Retina (tissue), 1 donor: ENCODE measurements around the gene AQP12B.

Source experiments
- DNase-seq: peaks from one replicate; pipeline ENCODE4 v3.0.0-alpha.2; 2016

The AQP12B gene

GRCh38 chr2:240717681-240718581 is 35.2 kb upstream of the AQP12B start:
- no peak for DNase-seq

DNA sequence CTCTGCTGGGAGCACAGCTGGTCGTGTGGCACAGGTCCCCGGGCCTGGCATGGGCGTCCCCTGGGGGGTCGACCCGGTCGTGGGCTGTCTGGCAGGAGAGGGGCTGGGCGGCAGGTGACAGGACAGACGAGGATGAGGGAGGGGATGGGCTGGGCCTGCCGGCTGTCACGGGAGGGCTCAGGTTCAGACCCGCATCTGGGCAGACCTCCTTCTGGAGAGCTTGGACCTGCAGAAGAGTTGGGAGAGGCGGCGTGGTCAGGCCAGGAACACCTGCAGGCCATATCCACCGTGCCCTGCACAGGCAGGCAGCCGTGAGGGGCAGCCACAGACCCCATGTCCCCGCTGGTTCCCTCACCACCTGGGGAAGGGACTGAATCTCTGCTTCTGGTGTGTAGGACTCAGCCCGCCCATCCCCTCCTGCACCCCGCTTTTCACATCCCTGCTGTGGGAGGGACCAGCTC is 34.5 kb upstream of the AQP12B start:
- no peak for DNase-seq

- DNase-seq, result no peak
Measured at GRCh38 chr2:240716130-240716798, 33.6 kb upstream of the AQP12B start.

DNA sequence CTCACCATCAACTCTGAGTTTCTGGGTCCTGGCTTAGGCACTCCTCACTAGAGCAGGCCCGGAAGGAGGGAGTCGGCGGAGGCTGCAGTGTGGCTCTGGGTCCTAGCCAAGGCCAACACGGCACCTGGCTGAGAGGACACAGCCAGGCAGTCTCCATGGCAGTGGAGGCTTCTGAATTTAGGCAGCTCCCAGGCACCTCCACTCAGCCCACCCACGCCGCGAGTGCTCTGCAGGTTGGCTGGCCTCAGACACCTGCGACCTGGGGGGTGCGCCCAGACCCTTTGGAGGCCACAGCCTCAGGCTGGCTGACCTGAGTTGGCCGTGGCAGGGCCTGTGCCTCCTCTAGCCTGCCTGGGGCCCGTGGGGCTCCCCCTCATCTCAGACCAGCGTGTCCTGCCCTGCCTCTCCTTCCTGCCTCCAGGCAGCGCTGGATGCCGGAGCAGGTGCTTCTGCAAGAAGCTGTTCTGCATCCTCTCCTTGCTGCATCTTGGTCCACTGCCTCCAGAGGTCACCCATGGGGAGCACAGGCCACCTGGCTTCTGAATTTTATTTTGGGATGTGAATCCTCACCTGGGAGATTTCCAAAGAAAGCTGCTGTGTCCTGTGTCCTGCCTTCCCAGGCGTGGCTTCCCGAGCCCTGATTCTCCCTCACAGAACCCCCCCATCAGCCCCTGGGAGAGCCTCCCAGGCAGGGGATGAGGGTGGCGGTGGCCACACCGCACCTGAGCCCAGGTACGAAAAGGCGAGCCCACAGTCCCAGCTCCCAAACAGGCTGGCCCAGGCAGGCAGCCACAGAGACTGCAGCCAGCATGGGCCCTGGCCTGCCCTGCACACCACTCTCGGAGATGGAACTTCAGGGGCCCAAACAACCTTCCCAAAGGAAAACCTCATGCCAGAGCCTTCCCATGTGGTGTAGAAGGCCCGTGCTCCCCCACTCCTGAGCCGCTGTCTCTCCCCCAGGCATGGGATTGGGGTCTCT is 32.4 kb upstream of the AQP12B start:
- no peak for DNase-seq

DNA sequence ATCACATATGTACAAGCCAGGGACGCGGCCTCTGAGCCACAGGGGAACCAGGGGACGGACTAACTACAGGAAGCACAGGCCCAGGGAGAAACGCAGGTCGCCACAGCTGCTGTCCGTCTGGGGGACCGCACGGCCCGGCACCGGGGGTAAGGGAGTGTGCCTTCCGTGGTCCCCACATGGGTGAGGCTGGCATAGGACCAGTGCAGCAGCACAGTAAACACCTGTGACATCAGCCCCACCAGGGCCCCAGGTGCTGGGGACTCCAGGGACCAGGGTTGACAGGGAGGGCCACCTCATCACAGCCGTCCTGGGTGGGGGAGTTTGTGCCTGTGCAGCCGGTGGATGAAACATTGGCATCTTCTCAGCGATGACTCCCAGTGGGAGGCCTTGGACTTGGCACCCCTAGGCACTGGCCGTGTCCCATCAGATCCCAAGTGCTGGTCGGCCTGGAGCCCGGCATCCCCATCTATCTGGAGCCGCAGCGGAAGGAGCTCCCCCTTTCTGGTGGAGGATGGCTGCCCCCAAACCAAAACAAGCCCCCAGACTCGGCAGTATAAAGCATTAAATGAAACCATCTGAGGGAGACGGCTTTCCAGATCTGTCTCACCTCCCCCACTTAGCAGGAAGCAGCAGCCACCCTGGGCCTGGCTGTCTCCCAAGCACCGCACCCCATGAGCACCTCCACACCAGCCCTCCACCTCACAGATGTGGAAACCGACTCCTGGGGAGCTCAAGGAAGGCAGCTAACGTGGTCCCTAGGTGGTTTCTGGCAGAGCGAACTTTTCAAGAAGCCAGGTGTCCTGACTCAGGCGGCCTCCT is 31.5 kb upstream of the AQP12B start:
- no peak for DNase-seq

GRCh38 chr2:240713071-240713927 is 30.6 kb upstream of the AQP12B start:
- DNase-seq, result no peak

- DNase-seq, result no peak
Measured at GRCh38 chr2:240712121-240712520, 29.4 kb upstream of the AQP12B start.

- DNase-seq, result no peak
Measured at GRCh38 chr2:240711701-240712100, 29.0 kb upstream of the AQP12B start.

GRCh38 chr2:240711296-240711695 is 28.6 kb upstream of the AQP12B start:
- no peak for DNase-seq

- DNase-seq, result no peak
Measured at GRCh38 chr2:240708457-240708856, 25.8 kb upstream of the AQP12B start.

DNA sequence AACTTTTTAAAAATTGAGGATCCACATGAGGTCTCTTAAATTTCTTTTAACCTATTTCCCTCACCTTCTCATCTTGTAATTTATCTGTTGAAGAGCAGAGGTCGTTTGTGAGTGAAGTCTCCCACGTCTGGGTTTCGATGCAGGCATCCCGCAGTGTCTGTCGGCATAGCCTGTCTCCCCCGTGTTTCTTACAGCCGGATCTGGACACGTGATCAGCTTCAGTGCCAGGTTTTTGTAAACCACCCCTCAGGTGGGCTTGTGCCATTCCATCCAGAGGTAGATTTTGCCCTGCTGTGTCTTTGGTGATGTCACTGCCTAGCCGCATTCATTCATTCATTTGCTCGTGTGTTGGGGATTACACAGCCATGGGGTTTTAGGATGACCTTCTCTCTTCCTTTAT is 25.1 kb upstream of the AQP12B start:
- DNase-seq, result no peak

DNA sequence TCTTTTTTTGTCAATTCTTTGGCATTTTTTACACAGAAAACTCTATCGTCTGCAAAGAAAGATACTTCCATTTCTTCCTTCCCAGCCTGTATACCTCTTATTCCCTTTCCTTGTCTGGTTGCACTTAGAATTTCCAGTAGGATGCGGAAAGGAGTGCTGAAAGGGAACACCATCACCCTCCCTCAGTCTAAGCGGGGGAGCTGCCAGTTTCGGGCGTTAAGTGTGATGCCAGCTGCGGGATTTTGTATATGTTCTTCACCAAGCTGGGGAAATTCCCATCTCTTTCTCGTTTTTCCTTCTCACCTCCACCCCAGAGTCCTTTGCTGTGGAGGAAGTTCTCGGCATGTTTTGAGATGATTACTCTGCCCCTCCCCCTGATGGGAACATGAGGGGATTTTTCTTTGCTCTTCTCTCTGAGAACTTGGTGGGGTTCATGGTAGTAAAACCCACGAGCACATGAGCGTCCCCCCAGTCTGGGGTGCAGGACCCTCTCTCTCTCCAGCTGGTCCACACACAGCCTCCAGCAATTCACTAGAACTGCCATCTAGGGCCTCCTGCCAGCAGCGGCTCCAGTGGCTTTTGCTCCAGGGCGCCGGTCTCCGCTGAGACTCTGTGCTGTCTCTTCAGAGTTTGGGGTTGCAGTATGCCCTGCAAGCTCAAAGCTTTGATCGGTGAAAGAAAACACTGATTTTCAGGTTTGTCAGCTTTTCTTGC is 24.5 kb upstream of the AQP12B start:
- DNase-seq, result no peak

DNA sequence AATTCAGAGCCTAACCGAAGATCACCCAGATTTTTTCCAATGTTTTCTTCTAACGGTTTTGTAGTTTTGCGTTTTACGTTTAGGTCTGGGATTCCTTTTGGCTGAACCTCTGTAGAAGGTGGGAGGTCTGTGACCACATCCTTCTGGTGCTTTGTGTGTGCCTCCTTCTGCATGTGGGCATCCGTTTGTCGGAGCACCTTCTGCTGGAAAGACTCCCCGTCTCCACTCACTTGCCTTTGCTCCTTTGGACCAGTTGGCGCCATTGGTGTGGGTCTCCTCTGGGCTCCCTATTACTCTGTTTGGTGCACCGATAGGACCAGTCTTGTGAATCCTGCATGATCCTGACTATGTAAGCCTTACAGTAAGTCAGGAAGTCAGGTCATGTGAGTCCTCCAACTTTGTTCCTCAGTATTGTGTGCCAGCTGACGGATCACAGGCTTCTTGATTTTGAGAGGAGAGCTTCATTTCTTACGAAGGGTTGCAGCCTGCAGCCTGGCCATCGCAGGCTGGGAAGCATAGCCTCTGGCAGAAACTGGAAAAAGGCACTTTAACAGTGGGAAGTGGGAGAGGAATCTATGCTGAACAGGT is 22.6 kb upstream of the AQP12B start:
- DNase-seq, result no peak

DNA sequence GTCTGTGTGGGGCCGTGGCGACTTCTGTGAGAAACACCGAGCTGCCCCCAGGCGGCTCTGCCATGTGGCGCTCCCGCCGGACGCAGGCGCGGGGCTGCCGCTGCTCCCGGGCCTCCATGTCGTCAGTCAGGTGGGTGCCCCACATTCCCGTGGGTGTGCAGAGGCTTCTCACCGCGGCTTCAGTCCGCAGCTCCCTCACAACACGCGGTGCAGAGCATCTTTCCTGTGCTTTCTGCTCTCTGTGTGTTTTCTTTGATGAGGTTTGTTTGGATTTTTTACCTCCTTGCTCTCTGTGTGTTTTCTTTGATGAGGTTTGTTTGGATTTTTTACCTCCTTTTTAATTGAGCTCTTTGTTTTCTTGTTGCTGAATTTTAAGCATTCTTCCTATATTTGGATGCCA is 22.0 kb upstream of the AQP12B start:
- DNase-seq, result no peak

GRCh38 chr2:240703417-240704341 is 21.0 kb upstream of the AQP12B start:
- no peak for DNase-seq

GRCh38 chr2:240702640-240703011 is 19.9 kb upstream of the AQP12B start:
- DNase-seq, result no peak

GRCh38 chr2:240701736-240702639 is 19.3 kb upstream of the AQP12B start:
- DNase-seq, result no peak
